SK-N-SH treated with all-trans-retinoic acid at 6 μM for 48 hours (cell line): ENCODE data around the gene CPLANE2.
A peak's percentile ranks its signal among the peaks of the same experiment; 100 is the strongest.

Experiments
- ATAC-seq: fragments of 200-7000 bp; cut with Tn5 transposase; 3 replicates; pipeline ENCODE4 v1.9.1; 2020; ENCODE audit warnings: mild to moderate bottlenecking, moderate library complexity
- CSDC2 ChIP-seq: fragments of 250-450 bp; sonication (Bioruptor Pico); IDR thresholded peaks from 2 replicates; pipeline ENCODE4 v1.5.0; 2020; ENCODE audit warnings: mild to moderate bottlenecking, moderate library complexity
- ESRRG ChIP-seq: fragments of 250-450 bp; sonication (Bioruptor Pico); IDR thresholded peaks from 2 replicates; pipeline ENCODE4 v1.6.1; 2021; ENCODE audit warnings: mild to moderate bottlenecking
- ISL1 ChIP-seq: fragments of 250-450 bp; sonication (Bioruptor Pico); IDR thresholded peaks from 2 replicates; pipeline ENCODE4 v2.1.2; 2022; ENCODE audit warnings: mild to moderate bottlenecking, moderate library complexity
- PATZ1 ChIP-seq: fragments of 250-450 bp; sonication (Bioruptor Pico); IDR thresholded peaks from 2 replicates; pipeline ENCODE4 v1.8.0; 2020; ENCODE audit warnings: mild to moderate bottlenecking, moderate library complexity, borderline replicate concordance
- POU6F1 ChIP-seq: fragments of 250-450 bp; sonication (Bioruptor Pico); IDR thresholded peaks from 2 replicates; pipeline ENCODE4 v1.8.0; 2021; ENCODE audit warnings: low read depth, mild to moderate bottlenecking, moderate library complexity, borderline replicate concordance
- TSHZ2 ChIP-seq: fragments of 250-450 bp; sonication (Bioruptor Pico); IDR thresholded peaks from 2 replicates; pipeline ENCODE4 v1.5.0; 2020; ENCODE audit warnings: mild to moderate bottlenecking, moderate library complexity
- ZFP3 ChIP-seq: fragments of 250-450 bp; sonication (Bioruptor Pico); IDR thresholded peaks from 2 replicates; pipeline ENCODE4 v1.5.0; 2020; ENCODE audit warnings: mild to moderate bottlenecking, moderate library complexity

CPLANE2 gene

DNA sequence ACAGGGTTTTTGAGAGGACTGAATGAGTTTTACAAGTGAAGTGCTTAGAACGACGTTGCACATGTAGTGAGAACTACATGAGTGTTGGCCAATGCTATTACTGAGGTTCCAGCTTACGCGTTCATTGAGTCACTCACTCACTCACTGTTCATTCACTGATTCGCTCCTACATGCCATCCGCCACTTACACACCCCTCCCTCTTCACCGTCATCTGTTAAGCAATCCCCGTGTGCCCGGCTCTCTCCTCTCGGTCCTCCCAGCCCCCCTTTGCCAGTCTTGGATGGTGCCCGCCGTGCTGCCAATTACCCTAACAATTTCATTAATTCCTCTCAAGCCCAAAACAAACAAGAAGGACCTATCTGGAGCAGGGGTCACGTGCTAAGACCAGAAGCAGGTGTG, 53.8 kb downstream of the CPLANE2 start (continued):
- no peak for TF ChIP-seq POU6F1 (CRISPR knock-in tag)

- ATAC-seq: peak; percentile 99
- TF ChIP-seq TSHZ2 (no peak), ZFP3 (CRISPR knock-in tag) (peak; percentile 62; the same call in 1 of the 2 replicates), ESRRG (CRISPR knock-in tag) (no peak), ISL1 (CRISPR knock-in tag) (0 out of 2 replicates have a peak, but pooled peaks have one; percentile 7), PATZ1 (CRISPR knock-in tag) (peak; percentile 46; the same call in 1 of the 2 replicates), CSDC2 (0 out of 2 replicates have a peak, but pooled peaks have one; percentile 55)
Observed at GRCh38 chr1:16181887-16182719, 54.9 kb downstream of the CPLANE2 start.
